GM12878 (cell line): ENCODE data around the gene LRBA. TPM values are rescaled to one million over a fixed set of nuclear protein-coding genes. Genes with fewer than 3 reads are reported as not detected.
A peak's percentile ranks its signal among the peaks of the same experiment; 100 is the strongest.

ENCODE experiments used
- ATF7 ChIP-seq: fragments of 450-650 bp; IDR thresholded peaks from 2 replicates; pipeline ENCODE4 v1.6.1; 2016; ENCODE audit warnings: low read depth, mild to moderate bottlenecking
- BACH1 ChIP-seq: fragments of 450-650 bp; IDR thresholded peaks from 2 replicates; pipeline ENCODE4 v1.6.1; 2017; ENCODE audit warnings: mild to moderate bottlenecking, borderline replicate concordance
- CBX3 ChIP-seq: fragments of 200-600 bp; sonication (generic); IDR thresholded peaks from 2 replicates; pipeline ENCODE4 v1.6.1; 2016; ENCODE audit warnings: low read depth, borderline replicate concordance
- CREB1 ChIP-seq: IDR thresholded peaks from 2 replicates; pipeline ENCODE4 v1.6.1; 2012; ENCODE audit warnings: low read depth, mild to moderate bottlenecking, inconsistent platforms
- DPF2 ChIP-seq: fragments of 450-650 bp; IDR thresholded peaks from 2 replicates; pipeline ENCODE4 v1.6.1; 2017; ENCODE audit warnings: mild to moderate bottlenecking
- EGR1 ChIP-seq, 2 experiments: IDR thresholded peaks; 1 replicate in 1 of 2; 2 replicates in 1 of 2; pipeline ENCODE4 v1.6.1; 2011 to 2012; ENCODE audit warnings: low read depth in 2 of 2, low read length in 2 of 2, borderline replicate concordance in 1 of 2, mild to moderate bottlenecking in 1 of 2, moderate library complexity in 1 of 2
- FOXM1 ChIP-seq: IDR thresholded peaks from 2 replicates; pipeline ENCODE4 v1.6.1; 2012; ENCODE audit warnings: low read depth, mild to moderate bottlenecking, inconsistent platforms, low read length, moderate library complexity
- GATAD2B ChIP-seq: fragments of 450-650 bp; conservative IDR thresholded peaks from 2 replicates; pipeline ENCODE4 v1.6.1; 2017; ENCODE audit warnings: low read depth, mild to moderate bottlenecking, moderate library complexity
- HDAC2 ChIP-seq: fragments of 200-600 bp; sonication (generic); IDR thresholded peaks from 2 replicates; pipeline ENCODE4 v1.6.1; 2017
- HDAC6 ChIP-seq: fragments of 200-600 bp; sonication (generic); IDR thresholded peaks from one replicate; pipeline ENCODE4 v1.8.0; 2017; ENCODE audit warnings: antibody characterized with exemption; ENCODE audit not compliant: unreplicated experiment
- HDGF ChIP-seq: fragments of 450-650 bp; IDR thresholded peaks from 2 replicates; pipeline ENCODE4 v1.6.1; 2016; ENCODE audit warnings: antibody characterized with exemption
- IKZF1 ChIP-seq: fragments of 450-650 bp; conservative IDR thresholded peaks from 2 replicates; pipeline ENCODE4 v1.6.1; 2017; ENCODE audit warnings: antibody characterized with exemption, mild to moderate bottlenecking
- IKZF2 ChIP-seq, 2 experiments: fragments of 450-650 bp; IDR thresholded peaks; 2 replicates each; pipeline ENCODE4 v1.6.1; 2017; ENCODE audit warnings: mild to moderate bottlenecking in 2 of 2, moderate library complexity in 2 of 2
- JUNB ChIP-seq: IDR thresholded peaks from 2 replicates; pipeline ENCODE4 v1.6.1; 2016; ENCODE audit warnings: antibody characterized with exemption, mild to moderate bottlenecking
- JUND ChIP-seq: IDR thresholded peaks from 2 replicates; pipeline ENCODE4 v1.6.1; 2012; ENCODE audit warnings: low read depth, mild to moderate bottlenecking, low read length, improper control_type of control experiment, moderate library complexity
- MEF2B ChIP-seq: fragments of 450-650 bp; IDR thresholded peaks from 2 replicates; pipeline ENCODE4 v1.6.1; 2018; ENCODE audit warnings: mild to moderate bottlenecking, moderate library complexity; ENCODE audit not compliant: partially characterized antibody, poor library complexity, severe bottlenecking
- NFIC ChIP-seq: IDR thresholded peaks from 2 replicates; pipeline ENCODE4 v1.6.1; 2012; ENCODE audit warnings: low read depth, mild to moderate bottlenecking, inconsistent platforms, low read length, moderate library complexity
- POU2F2 ChIP-seq: IDR thresholded peaks from 3 replicates; pipeline ENCODE4 v1.6.1; 2011; ENCODE audit warnings: low read depth, mild to moderate bottlenecking, low read length, borderline replicate concordance
- RAD51 ChIP-seq: fragments of 450-650 bp; IDR thresholded peaks from 2 replicates; pipeline ENCODE4 v1.6.1; 2016; ENCODE audit warnings: moderate library complexity, mild to moderate bottlenecking, inconsistent platforms
- RUNX3 ChIP-seq: IDR thresholded peaks from 2 replicates; pipeline ENCODE4 v1.6.1; 2012; ENCODE audit warnings: low read length, inconsistent platforms
- SREBF1 ChIP-seq: IDR thresholded peaks from 2 replicates; pipeline ENCODE4 v1.6.1; 2012; ENCODE audit warnings: mild to moderate bottlenecking, low read length
- SREBF2 ChIP-seq: IDR thresholded peaks from 2 replicates; pipeline ENCODE4 v1.6.1; 2012; ENCODE audit warnings: mild to moderate bottlenecking, low read length
- SRF ChIP-seq, 2 experiments: IDR thresholded peaks; 2 replicates each; pipeline ENCODE4 v1.6.1; 2011; ENCODE audit warnings: low read depth in 2 of 2, low read length in 2 of 2, mild to moderate bottlenecking in 1 of 2, moderate library complexity in 1 of 2
- SUPT20H ChIP-seq: IDR thresholded peaks from 2 replicates; pipeline ENCODE4 v1.6.1; 2011; ENCODE audit warnings: low read depth, mild to moderate bottlenecking, low read length, moderate library complexity, borderline replicate concordance; ENCODE audit not compliant: control insufficient read depth
- YBX1 ChIP-seq: fragments of 450-650 bp; IDR thresholded peaks from 2 replicates; pipeline ENCODE4 v1.6.1; 2016; ENCODE audit warnings: antibody characterized with exemption
- ZBED1 ChIP-seq: IDR thresholded peaks from 2 replicates; pipeline ENCODE4 v1.6.1; 2016; ENCODE audit warnings: borderline replicate concordance
- ZNF24 ChIP-seq: fragments of 450-650 bp; IDR thresholded peaks from 2 replicates; pipeline ENCODE4 v1.6.1; 2017; ENCODE audit warnings: antibody characterized with exemption, mild to moderate bottlenecking
- polyA plus RNA-seq, 11 experiments: library from polyadenylated mRNA; depleted of rRNA in 4 of 11; unstranded in 6 of 11; stranded (reverse) in 5 of 11; fragments of >200 nt; fragmentation: Nextera tagmentation in 4 of 11; fragmentation: Illumina TruSeq in 1 of 11; extraction: Ambion mirVana in 4 of 11; extraction: Trizol in 1 of 11; gene quantifications; 1 replicate in 1 of 11; 2 replicates in 10 of 11; pipeline versions ENCODE4 v1.2.1 to v1.2.3, GENCODE V29; 2011 to 2016; ENCODE audit warnings: inconsistent platforms in 2 of 11, missing spikeins in 2 of 11, low read depth in 1 of 11
- total RNA-seq, 4 experiments: library from RNA; depleted of rRNA in 3 of 4; stranded (reverse); fragments of >200 nt in 3 of 4; fragmentation: Illumina TruSeq in 1 of 4; extraction: Trizol in 1 of 4; gene quantifications; 2 replicates each; pipeline versions ENCODE4 v1.2.1 to v1.2.3, GENCODE V29; 2013 to 2021
- TF ChIP-seq, protein P1 (sequence below): fragments of 450-650 bp; IDR thresholded peaks from 2 replicates; pipeline ENCODE4 v1.6.1; 2017; ENCODE audit warnings: low read depth, mild to moderate bottlenecking, moderate library complexity
- TF ChIP-seq, protein P2 (sequence below): fragments of 450-650 bp; IDR thresholded peaks from 2 replicates; pipeline ENCODE4 v1.6.1; 2017; ENCODE audit warnings: mild to moderate bottlenecking, moderate library complexity

Gene LRBA
- total and polyA plus RNA-seq, 10 of the 15 experiments (the other 5 are each of a cell fraction or from before 2014, with no cell fraction given), result 20.3 to 93.4 (median 55.0) TPM

DNA sequence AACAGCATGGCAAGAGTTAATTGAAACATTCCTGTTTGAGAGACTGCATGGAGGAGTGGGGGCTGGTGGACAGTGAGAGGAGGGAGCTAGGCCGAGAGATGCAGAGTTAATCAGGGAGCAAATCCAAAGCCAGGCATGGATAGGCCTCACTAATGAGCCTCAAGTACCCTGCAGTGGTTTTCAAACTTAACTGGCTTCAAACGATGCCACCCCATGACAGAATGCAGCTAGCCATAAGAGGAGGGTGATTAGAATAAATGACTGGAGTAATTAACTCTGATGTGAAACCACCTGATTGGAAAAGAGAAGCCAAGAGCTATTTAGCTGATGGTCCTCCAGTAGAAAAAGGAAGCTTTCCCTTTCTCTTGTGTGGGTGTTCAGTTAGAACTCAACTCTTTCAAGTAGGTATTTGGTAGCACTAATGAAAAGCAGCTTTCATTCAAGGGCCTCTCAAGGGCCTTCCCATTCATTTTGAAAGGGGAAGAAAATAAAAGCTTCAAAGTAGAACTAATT is 648.5 kb downstream of the LRBA start (continued):
- peak; percentile 38 for TF ChIP-seq MEF2B
- peak; percentile 63 for TF ChIP-seq JUNB
- TF ChIP-seq GATAD2B, result peak; percentile 81
- TF ChIP-seq POU2F2, result no peak
- no peak for TF ChIP-seq ZBED1
- TF ChIP-seq ATF7, result peak; percentile 60; the same call in 1 of the 2 replicates
- no peak for TF ChIP-seq RUNX3
- TF ChIP-seq, protein P1, sequence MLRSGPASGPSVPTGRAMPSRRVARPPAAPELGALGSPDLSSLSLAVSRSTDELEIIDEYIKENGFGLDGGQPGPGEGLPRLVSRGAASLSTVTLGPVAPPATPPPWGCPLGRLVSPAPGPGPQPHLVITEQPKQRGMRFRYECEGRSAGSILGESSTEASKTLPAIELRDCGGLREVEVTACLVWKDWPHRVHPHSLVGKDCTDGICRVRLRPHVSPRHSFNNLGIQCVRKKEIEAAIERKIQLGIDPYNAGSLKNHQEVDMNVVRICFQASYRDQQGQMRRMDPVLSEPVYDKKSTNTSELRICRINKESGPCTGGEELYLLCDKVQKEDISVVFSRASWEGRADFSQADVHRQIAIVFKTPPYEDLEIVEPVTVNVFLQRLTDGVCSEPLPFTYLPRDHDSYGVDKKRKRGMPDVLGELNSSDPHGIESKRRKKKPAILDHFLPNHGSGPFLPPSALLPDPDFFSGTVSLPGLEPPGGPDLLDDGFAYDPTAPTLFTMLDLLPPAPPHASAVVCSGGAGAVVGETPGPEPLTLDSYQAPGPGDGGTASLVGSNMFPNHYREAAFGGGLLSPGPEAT, result peak; percentile 76
- TF ChIP-seq DPF2, result peak; percentile 91
- no peak for TF ChIP-seq SREBF2
- TF ChIP-seq HDGF, result 0 out of 2 replicates have a peak, but pooled peaks have one; percentile 28
- peak; percentile 40; the same call in 1 of the 2 replicates for TF ChIP-seq BACH1
- TF ChIP-seq FOXM1, result peak; percentile 32; the same call in 1 of the 2 replicates
- TF ChIP-seq SUPT20H, result no peak
- no peak for TF ChIP-seq CBX3
- no peak for TF ChIP-seq HDAC2
- TF ChIP-seq YBX1, result no peak
- TF ChIP-seq HDAC6, result no peak
- TF ChIP-seq ZNF24, result peak; percentile 74; the same call in 1 of the 2 replicates
- TF ChIP-seq, protein P2, sequence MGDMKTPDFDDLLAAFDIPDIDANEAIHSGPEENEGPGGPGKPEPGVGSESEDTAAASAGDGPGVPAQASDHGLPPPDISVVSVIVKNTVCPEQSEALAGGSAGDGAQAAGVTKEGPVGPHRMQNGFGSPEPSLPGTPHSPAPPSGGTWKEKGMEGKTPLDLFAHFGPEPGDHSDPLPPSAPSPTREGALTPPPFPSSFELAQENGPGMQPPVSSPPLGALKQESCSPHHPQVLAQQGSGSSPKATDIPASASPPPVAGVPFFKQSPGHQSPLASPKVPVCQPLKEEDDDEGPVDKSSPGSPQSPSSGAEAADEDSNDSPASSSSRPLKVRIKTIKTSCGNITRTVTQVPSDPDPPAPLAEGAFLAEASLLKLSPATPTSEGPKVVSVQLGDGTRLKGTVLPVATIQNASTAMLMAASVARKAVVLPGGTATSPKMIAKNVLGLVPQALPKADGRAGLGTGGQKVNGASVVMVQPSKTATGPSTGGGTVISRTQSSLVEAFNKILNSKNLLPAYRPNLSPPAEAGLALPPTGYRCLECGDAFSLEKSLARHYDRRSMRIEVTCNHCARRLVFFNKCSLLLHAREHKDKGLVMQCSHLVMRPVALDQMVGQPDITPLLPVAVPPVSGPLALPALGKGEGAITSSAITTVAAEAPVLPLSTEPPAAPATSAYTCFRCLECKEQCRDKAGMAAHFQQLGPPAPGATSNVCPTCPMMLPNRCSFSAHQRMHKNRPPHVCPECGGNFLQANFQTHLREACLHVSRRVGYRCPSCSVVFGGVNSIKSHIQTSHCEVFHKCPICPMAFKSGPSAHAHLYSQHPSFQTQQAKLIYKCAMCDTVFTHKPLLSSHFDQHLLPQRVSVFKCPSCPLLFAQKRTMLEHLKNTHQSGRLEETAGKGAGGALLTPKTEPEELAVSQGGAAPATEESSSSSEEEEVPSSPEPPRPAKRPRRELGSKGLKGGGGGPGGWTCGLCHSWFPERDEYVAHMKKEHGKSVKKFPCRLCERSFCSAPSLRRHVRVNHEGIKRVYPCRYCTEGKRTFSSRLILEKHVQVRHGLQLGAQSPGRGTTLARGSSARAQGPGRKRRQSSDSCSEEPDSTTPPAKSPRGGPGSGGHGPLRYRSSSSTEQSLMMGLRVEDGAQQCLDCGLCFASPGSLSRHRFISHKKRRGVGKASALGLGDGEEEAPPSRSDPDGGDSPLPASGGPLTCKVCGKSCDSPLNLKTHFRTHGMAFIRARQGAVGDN, result peak; percentile 38; the same call in 1 of the 2 replicates
- TF ChIP-seq SRF (IDR thresholded peaks at IDR 0.05; ENCODE audit: low read depth in 2 of 2, low read length in 2 of 2), result no peak
- TF ChIP-seq CREB1, result no peak
- peak; percentile 30; the same call in 1 of the 2 replicates for TF ChIP-seq NFIC
- peak; percentile 88 for TF ChIP-seq IKZF1
- TF ChIP-seq IKZF2 (IDR thresholded peaks at IDR 0.05), result peak; percentile 85 to 91
- peak; percentile 39; the same call in 1 of the 2 replicates for TF ChIP-seq RAD51
- no peak for TF ChIP-seq SREBF1
- TF ChIP-seq JUND, result no peak
- no peak for TF ChIP-seq EGR1 (IDR thresholded peaks at IDR 0.05; ENCODE audit: borderline replicate concordance in 1 of 2, low read depth in 2 of 2, low read length in 2 of 2)
- TF ChIP-seq, all 136 proteins: peak for 21
